HuH-7.5 (cell line): ENCODE results near the gene FLT3LG.
"Not testable (repeated sequence)": the region's sequence is repeated elsewhere in the genome, so short reads cannot be mapped to it uniquely, and the experiment has no call there.

Experiments
- DNase-seq: peaks from one replicate; pipeline ENCODE4 v3.0.0; 2011; ENCODE audit warnings: low spot score

Gene FLT3LG

GRCh38 chr19:49440439-49441209, 33.4 kb upstream of the FLT3LG start:
- DNase-seq = no peak

- DNase-seq = no peak
Measured at GRCh38 chr19:49441210-49441959, 32.6 kb upstream of the FLT3LG start, which contains the start of gene SLC17A7. SLC17A7 (minus strand) TSS chr19:49441527; CDS start chr19:49441379, 148 bp downstream.

GRCh38 chr19:49441960-49442350, 32.1 kb upstream of the FLT3LG start:
- no peak for DNase-seq

- no peak for DNase-seq
Measured at GRCh38 chr19:49442354-49442753, 31.7 kb upstream of the FLT3LG start.

GRCh38 chr19:49442771-49443365, 31.1 kb upstream of the FLT3LG start:
- peak; percentile 98 for DNase-seq

- peak; percentile 97 for DNase-seq
Measured at GRCh38 chr19:49443366-49444099, 30.5 kb upstream of the FLT3LG start.

GRCh38 chr19:49444100-49444700, 29.8 kb upstream of the FLT3LG start:
- not testable (repeated sequence) for DNase-seq

- no peak for DNase-seq
Measured at GRCh38 chr19:49445997-49446396, 28.0 kb upstream of the FLT3LG start.

GRCh38 chr19:49447485-49448431, 26.3 kb upstream of the FLT3LG start:
- no peak for DNase-seq

GRCh38 chr19:49448432-49448786, 25.6 kb upstream of the FLT3LG start:
- no peak for DNase-seq

GRCh38 chr19:49450405-49450804, 23.6 kb upstream of the FLT3LG start:
- DNase-seq = no peak

GRCh38 chr19:49451430-49452181, 22.4 kb upstream of the FLT3LG start, which contains the start of gene PIH1D1:
PIH1D1 (minus strand) TSS chr19:49451814; CDS start chr19:49451574, 240 bp downstream.
- peak; percentile 94 for DNase-seq

GRCh38 chr19:49453013-49453756, 20.8 kb upstream of the FLT3LG start, which contains the start of gene ALDH16A1:
ALDH16A1 (plus strand) TSS chr19:49453225; CDS start chr19:49453332, 107 bp downstream.
- peak; percentile 96 for DNase-seq

- DNase-seq = no peak
Measured at GRCh38 chr19:49453757-49454240, 20.2 kb upstream of the FLT3LG start.

- DNase-seq = no peak
Measured at GRCh38 chr19:49455773-49456172, 18.2 kb upstream of the FLT3LG start.

- no peak for DNase-seq
Measured at GRCh38 chr19:49456326-49456725, 17.7 kb upstream of the FLT3LG start.

- DNase-seq = no peak
Measured at GRCh38 chr19:49458567-49458903, 15.5 kb upstream of the FLT3LG start.

- DNase-seq = no peak
Measured at GRCh38 chr19:49459388-49459787, 14.6 kb upstream of the FLT3LG start.

- DNase-seq = not testable (repeated sequence)
Measured at GRCh38 chr19:49461130-49461529, 12.9 kb upstream of the FLT3LG start.
